ENCODE results near the gene BAIAP2L1. TPM values are rescaled to one million over a fixed set of nuclear protein-coding genes. Genes with fewer than 3 reads are reported as not detected.
"Not testable (repeated sequence)": the region's sequence is repeated elsewhere in the genome, so short reads cannot be mapped to it uniquely, and the experiment has no call there.

Gene BAIAP2L1
- total RNA-seq, 1 donor from 2014 or later: 20.6 TPM

DNA sequence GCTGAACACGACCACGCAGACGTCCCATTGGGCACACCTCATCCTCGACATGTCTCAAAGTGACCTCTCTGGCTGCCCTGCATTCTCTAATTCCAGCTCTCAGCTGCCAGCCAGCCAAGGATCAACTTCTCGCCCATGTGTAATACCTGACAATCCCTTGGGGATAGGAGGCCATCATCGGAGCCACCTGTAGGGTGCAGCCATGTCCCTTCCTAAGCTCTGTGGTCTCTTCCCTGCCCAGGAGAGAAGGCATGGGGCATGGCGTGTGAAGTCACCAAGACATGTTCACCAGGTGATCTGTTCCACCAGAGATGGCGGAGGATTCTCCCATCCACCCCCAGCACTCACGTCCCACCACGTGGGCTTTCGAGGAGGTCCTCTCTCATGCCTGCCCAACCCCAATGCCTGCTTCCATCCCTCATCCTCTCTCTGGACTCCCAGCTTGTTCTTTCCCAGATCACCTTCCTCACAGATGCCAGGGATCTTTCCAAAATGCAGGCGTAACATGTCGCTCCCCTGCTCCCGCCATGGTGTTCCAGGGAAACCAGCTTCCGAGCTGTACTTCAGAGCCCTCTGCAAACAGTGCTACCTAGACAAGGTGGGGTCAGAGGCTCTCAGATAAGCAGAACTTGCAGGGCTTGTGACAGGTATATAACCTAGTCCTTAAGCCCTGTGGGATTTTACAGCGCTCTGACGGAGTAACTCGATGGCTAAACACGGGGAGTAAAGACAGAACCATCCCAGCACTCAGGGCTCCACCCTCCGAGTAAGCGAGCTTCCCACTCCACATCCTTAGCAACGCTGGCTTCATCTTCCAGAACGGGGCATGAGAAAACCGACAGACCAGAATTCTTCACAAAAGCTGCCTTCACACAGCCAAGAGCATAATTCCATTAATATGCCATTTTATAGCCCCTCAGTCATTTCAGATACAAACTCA, 78.3 kb downstream of the BAIAP2L1 start:
- peaks cover 3% of the 10 kb centered on the region for H3K27me3 Mint-ChIP-seq (ENCODE audit: unreplicated experiment)
- no peak for DNase-seq (ENCODE audit: low spot score)
- TF ChIP-seq, protein P1, sequence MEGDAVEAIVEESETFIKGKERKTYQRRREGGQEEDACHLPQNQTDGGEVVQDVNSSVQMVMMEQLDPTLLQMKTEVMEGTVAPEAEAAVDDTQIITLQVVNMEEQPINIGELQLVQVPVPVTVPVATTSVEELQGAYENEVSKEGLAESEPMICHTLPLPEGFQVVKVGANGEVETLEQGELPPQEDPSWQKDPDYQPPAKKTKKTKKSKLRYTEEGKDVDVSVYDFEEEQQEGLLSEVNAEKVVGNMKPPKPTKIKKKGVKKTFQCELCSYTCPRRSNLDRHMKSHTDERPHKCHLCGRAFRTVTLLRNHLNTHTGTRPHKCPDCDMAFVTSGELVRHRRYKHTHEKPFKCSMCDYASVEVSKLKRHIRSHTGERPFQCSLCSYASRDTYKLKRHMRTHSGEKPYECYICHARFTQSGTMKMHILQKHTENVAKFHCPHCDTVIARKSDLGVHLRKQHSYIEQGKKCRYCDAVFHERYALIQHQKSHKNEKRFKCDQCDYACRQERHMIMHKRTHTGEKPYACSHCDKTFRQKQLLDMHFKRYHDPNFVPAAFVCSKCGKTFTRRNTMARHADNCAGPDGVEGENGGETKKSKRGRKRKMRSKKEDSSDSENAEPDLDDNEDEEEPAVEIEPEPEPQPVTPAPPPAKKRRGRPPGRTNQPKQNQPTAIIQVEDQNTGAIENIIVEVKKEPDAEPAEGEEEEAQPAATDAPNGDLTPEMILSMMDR (IDR thresholded peaks at IDR 0.05; ENCODE audit: unreplicated experiment): no peak
- H3K36me3 Mint-ChIP-seq (ENCODE audit: low read depth, unreplicated experiment): peaks cover 17% of the 10 kb centered on the region
- H3K4me1 Mint-ChIP-seq (ENCODE audit: unreplicated experiment): peaks cover 13% of the 10 kb centered on the region
- peak overlapping the region; percentile 56 for H3K4me3 Mint-ChIP-seq (ENCODE audit: unreplicated experiment)
- H3K27ac Mint-ChIP-seq (ENCODE audit: unreplicated experiment): no peak overlapping the region
- peaks cover under 1% of the 10 kb centered on the region for H3K9me3 Mint-ChIP-seq (ENCODE audit: unreplicated experiment)

DNA sequence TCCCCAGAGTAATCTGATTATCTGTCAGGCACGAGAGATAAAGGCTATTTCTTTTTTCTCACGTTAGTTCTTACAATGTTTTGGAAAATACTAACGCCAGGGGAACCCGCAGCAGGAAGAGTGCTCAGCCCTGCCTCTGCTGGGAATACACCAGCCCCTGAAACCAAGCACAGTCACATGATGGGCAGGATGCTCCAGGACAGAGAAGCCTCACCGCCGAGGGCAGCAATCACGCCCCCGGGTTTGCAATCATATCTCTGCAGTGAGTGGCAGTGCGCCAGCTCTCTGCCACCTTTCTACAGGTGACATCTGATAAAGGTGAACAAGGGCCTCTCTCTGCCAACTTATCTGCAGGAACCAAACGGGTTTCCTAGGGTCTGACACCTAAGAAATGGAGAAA, 79.6 kb downstream of the BAIAP2L1 start:
- H3K9me3 Mint-ChIP-seq (ENCODE audit: unreplicated experiment): peaks cover 5% of the 10 kb centered on the region
- peaks cover 5% of the 10 kb centered on the region for H3K27me3 Mint-ChIP-seq (ENCODE audit: unreplicated experiment)
- peaks cover 29% of the 10 kb centered on the region for H3K36me3 Mint-ChIP-seq (ENCODE audit: low read depth, unreplicated experiment)
- no peak overlapping the region for H3K27ac Mint-ChIP-seq (ENCODE audit: unreplicated experiment)
- DNase-seq (ENCODE audit: low spot score): no peak
- no peak overlapping the region for H3K4me3 Mint-ChIP-seq (ENCODE audit: unreplicated experiment)
- TF ChIP-seq, protein P1 (IDR thresholded peaks at IDR 0.05; ENCODE audit: unreplicated experiment): no peak
- H3K4me1 Mint-ChIP-seq (ENCODE audit: unreplicated experiment): peaks cover 17% of the 10 kb centered on the region

DNA sequence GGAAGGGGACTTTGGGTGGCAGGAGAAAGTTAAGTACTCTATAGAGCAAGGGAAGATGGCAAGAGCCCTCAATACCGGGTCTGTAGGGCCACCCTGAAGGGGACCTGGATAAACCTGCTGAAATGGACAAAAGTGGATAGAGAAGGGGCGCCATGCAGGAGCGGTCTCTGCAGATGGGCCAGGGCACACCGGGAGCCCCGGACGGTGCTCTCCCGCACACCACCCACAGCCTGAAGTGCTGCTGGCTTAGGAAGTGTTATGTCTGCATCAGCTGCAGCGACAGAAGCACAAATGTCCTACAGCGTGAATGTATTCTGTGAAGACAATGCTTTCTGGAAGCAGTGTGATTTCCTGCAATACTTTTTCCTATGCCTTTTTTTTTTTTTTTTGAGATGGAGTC, 81.7 kb downstream of the BAIAP2L1 start:
- TF ChIP-seq, protein P1 (IDR thresholded peaks at IDR 0.05; ENCODE audit: unreplicated experiment): no peak
- Mint-ChIP-seq H3K36me3 (ENCODE audit: low read depth, unreplicated experiment) (peaks cover 41% of the 10 kb centered on the region), H3K4me3 (ENCODE audit: unreplicated experiment) (no peak overlapping the region), H3K9me3 (ENCODE audit: unreplicated experiment) (peaks cover 5% of the 10 kb centered on the region), H3K27me3 (ENCODE audit: unreplicated experiment) (peaks cover 5% of the 10 kb centered on the region), H3K4me1 (ENCODE audit: unreplicated experiment) (peaks cover 19% of the 10 kb centered on the region), H3K27ac (ENCODE audit: unreplicated experiment) (peak overlapping the region; percentile 52)
- DNase-seq (ENCODE audit: low spot score): no peak

DNA sequence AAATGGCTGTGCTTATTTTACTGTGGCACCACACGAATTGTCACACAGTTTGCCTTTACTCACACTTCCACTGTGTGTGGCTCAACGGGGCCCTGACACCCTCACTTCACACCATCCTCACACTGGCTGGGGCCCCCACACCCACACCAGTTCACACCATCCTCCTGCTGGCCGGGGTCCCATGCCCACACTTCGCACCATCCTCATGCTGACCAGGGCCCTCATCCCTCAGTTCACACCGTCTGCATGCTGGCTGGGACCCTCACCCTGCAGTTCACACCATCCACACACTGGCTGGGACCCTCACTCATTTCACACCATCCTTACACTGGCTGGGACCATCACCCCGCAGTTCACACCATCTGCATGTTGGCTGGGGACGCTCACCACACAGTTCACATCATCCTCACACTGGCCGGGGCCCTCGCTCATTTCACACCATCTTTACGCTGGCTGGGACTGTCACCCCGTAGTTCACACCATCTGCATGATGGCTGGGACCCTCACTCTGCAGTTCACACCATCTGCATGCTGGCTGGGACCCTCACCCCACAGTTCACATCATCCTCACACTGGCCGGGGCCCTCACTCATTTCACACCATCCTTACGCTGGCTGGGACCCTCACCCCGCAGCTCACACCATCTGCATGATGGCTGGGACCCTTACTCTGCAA, 83.4 kb downstream of the BAIAP2L1 start:
- peak overlapping the region; percentile 60 for H3K4me3 Mint-ChIP-seq (ENCODE audit: unreplicated experiment)
- H3K9me3 Mint-ChIP-seq (ENCODE audit: unreplicated experiment): peaks cover 5% of the 10 kb centered on the region
- H3K36me3 Mint-ChIP-seq (ENCODE audit: low read depth, unreplicated experiment): peaks cover 35% of the 10 kb centered on the region
- TF ChIP-seq, protein P1 (IDR thresholded peaks at IDR 0.05; ENCODE audit: unreplicated experiment): no peak
- no peak for DNase-seq (ENCODE audit: low spot score)
- peaks cover 15% of the 10 kb centered on the region for H3K4me1 Mint-ChIP-seq (ENCODE audit: unreplicated experiment)
- H3K27ac Mint-ChIP-seq (ENCODE audit: unreplicated experiment): peak overlapping the region; percentile 58
- peaks cover 5% of the 10 kb centered on the region for H3K27me3 Mint-ChIP-seq (ENCODE audit: unreplicated experiment)

DNA sequence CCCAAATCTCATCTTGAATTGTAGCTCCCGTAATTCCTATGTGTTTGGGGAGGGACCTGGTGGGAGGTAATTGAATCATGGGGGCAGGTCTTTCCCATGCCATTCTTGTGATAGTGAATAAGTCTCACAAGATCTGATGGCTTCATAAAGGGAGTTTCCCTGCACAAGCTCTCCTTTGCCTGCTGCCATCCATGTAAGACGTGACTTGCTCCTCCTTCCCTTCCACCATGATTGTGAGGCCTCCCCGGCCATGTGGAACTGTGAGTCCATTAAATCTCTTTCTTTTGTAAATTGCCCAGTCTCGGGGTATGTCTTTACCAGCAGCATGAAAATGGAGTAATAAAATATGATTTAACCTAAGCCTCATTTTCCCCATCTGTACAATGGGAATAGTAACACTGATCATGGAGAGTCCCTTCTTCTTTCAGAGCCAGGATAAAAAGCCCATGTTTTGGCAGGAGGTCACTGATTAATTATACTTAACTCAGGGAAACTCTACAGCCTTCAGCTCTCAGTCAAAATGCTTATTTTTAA, 84.8 kb downstream of the BAIAP2L1 start:
- not testable (repeated sequence) for DNase-seq (ENCODE audit: low spot score); H3K27ac Mint-ChIP-seq (ENCODE audit: unreplicated experiment); H3K9me3 Mint-ChIP-seq (ENCODE audit: unreplicated experiment); H3K27me3 Mint-ChIP-seq (ENCODE audit: unreplicated experiment)
- H3K36me3 Mint-ChIP-seq (ENCODE audit: low read depth, unreplicated experiment): peaks cover 42% of the 10 kb centered on the region
- peaks cover 15% of the 10 kb centered on the region for H3K4me1 Mint-ChIP-seq (ENCODE audit: unreplicated experiment)
- H3K4me3 Mint-ChIP-seq (ENCODE audit: unreplicated experiment): peak overlapping the region; percentile 40
